ENCODE results near the gene PITPNC1.

DNA sequence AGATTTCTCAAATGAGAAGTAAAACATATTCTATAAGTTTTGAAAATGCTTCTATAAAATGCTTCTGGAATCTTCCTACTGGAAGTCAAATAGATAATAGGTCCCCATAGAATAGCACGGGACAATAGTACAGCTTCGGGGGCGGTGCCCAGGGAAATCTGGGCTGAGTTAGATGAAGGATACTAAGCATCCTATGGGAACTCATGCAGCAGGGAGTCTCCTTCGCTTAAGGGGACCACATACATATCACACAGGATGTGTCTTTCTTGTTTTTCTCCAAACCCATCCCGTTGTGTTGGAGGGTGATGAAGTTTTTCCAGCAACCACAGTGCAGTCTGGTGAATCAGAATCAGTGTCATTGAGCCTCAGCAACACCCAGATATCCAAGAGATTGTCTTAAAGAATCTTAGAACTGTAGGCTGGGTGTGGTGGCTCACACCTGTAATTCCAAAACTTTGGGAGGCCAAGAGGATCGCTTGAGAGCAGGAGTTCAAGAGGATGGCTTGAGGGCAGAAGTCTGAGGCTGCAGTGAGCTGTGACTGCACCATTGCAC is 84.2 kb downstream of the PITPNC1 start:
- TF ChIP-seq, protein P1, sequence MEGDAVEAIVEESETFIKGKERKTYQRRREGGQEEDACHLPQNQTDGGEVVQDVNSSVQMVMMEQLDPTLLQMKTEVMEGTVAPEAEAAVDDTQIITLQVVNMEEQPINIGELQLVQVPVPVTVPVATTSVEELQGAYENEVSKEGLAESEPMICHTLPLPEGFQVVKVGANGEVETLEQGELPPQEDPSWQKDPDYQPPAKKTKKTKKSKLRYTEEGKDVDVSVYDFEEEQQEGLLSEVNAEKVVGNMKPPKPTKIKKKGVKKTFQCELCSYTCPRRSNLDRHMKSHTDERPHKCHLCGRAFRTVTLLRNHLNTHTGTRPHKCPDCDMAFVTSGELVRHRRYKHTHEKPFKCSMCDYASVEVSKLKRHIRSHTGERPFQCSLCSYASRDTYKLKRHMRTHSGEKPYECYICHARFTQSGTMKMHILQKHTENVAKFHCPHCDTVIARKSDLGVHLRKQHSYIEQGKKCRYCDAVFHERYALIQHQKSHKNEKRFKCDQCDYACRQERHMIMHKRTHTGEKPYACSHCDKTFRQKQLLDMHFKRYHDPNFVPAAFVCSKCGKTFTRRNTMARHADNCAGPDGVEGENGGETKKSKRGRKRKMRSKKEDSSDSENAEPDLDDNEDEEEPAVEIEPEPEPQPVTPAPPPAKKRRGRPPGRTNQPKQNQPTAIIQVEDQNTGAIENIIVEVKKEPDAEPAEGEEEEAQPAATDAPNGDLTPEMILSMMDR (IDR thresholded peaks at IDR 0.05), result no peak
- TF ChIP-seq POLR2A (IDR thresholded peaks at IDR 0.05; ENCODE audit: low read depth) (no peak), EP300 (IDR thresholded peaks at IDR 0.05) (no peak)

Measured in esophagus muscularis mucosa (tissue), 4 donors.